ENCODE results near the gene UBE2U.
"Not testable (repeated sequence)": the region's sequence is repeated elsewhere in the genome, so short reads cannot be mapped to it uniquely, and the experiment has no call there.

GRCh38 chr1:64258444-64258843, 55.0 kb downstream of the UBE2U start:
- not testable (repeated sequence) for TF ChIP-seq POLR2A (IDR thresholded peaks at IDR 0.05); CTCF (IDR thresholded peaks at IDR 0.05 in 4 of 5, conservative IDR thresholded peaks at IDR 0.05 in 1 of 5)
